ENCODE measurements around the gene PAMR1.

Gene PAMR1

DNA sequence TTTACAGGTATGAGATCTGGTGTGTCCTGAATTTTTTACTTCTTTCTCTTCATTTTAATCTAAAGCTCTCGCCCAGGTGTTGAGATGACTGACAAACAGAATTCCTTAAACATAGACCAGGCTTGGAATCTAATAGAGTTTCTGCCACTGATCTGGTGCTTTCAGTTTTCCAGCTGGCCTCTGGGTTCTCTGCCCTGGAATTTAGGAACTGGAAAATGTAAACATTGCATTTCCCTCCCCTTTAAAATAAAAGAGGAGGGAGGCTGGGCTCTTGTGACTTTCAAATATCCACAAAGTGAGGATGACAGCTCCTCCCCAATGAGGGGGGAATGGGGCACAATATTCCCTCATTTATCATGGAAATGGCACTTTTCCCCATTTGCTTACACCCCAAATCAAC, 5.0 kb downstream of the PAMR1 start:
- H3K9me3 ChIP-seq (ENCODE audit: control insufficient read depth, insufficient read depth, low read length), result no peaks in the 10 kb centered on the region
- peaks cover 10% of the 10 kb centered on the region for H3K27me3 ChIP-seq (ENCODE audit: control insufficient read depth, insufficient read depth, low read length)
- no peak overlapping the region for H3K4me3 ChIP-seq (ENCODE audit: low read depth, low read length)
- H3K36me3 ChIP-seq (ENCODE audit: control insufficient read depth, insufficient read depth, low read length), result no peaks in the 10 kb centered on the region
- H3K9ac ChIP-seq (ENCODE audit: low read depth, low read length), result no peak overlapping the region
- no peaks in the 10 kb centered on the region for H3K4me1 ChIP-seq (ENCODE audit: control insufficient read depth, insufficient read depth, low read length)

DNA sequence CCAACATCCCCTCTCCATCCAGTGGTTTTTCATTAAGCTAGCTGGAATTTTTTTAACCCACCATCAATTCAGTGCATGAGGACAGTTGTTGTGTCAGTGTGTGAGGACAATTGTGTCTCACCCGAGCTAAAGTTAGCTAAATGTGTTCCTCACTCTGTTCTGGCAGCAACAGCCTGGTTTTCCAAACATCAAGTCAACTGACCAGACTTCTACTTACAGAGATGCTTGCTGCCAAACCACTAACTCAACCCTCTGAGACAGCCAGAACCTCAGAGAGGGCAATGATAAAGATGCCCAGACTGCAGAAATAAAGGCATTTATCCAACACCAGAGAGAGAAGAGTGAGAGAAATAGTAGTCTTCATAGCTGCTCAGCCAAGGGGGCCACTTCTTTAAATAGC, 6.7 kb downstream of the PAMR1 start:
- Histone ChIP-seq H3K27me3 (ENCODE audit: control insufficient read depth, insufficient read depth, low read length) (no peaks in the 10 kb centered on the region), H3K9me3 (ENCODE audit: control insufficient read depth, insufficient read depth, low read length) (no peaks in the 10 kb centered on the region), H3K9ac (ENCODE audit: low read depth, low read length) (no peak overlapping the region), H3K36me3 (ENCODE audit: control insufficient read depth, insufficient read depth, low read length) (no peaks in the 10 kb centered on the region), H3K4me3 (ENCODE audit: low read depth, low read length) (no peak overlapping the region), H3K4me1 (ENCODE audit: control insufficient read depth, insufficient read depth, low read length) (no peaks in the 10 kb centered on the region)

- Histone ChIP-seq H3K4me3 (ENCODE audit: low read depth, low read length) (no peak overlapping the region), H3K9ac (ENCODE audit: low read depth, low read length) (no peak overlapping the region), H3K27me3 (ENCODE audit: control insufficient read depth, insufficient read depth, low read length) (no peaks in the 10 kb centered on the region), H3K36me3 (ENCODE audit: control insufficient read depth, insufficient read depth, low read length) (no peaks in the 10 kb centered on the region), H3K4me1 (ENCODE audit: control insufficient read depth, insufficient read depth, low read length) (no peaks in the 10 kb centered on the region), H3K9me3 (ENCODE audit: control insufficient read depth, insufficient read depth, low read length) (no peaks in the 10 kb centered on the region)
Measured at GRCh38 chr11:35517481-35517880, 7.9 kb downstream of the PAMR1 start.

GRCh38 chr11:35516403-35516802, 9.0 kb downstream of the PAMR1 start:
- H3K4me3 ChIP-seq (ENCODE audit: low read depth, low read length), result no peak overlapping the region
- H3K36me3 ChIP-seq (ENCODE audit: control insufficient read depth, insufficient read depth, low read length), result no peaks in the 10 kb centered on the region
- H3K4me1 ChIP-seq (ENCODE audit: control insufficient read depth, insufficient read depth, low read length), result no peaks in the 10 kb centered on the region
- no peak overlapping the region for H3K9ac ChIP-seq (ENCODE audit: low read depth, low read length)
- no peaks in the 10 kb centered on the region for H3K9me3 ChIP-seq (ENCODE audit: control insufficient read depth, insufficient read depth, low read length)
- no peaks in the 10 kb centered on the region for H3K27me3 ChIP-seq (ENCODE audit: control insufficient read depth, insufficient read depth, low read length)

GRCh38 chr11:35515224-35515623, 10.2 kb downstream of the PAMR1 start:
- no peaks in the 10 kb centered on the region for H3K36me3 ChIP-seq (ENCODE audit: control insufficient read depth, insufficient read depth, low read length)
- no peaks in the 10 kb centered on the region for H3K4me1 ChIP-seq (ENCODE audit: control insufficient read depth, insufficient read depth, low read length)
- no peak overlapping the region for H3K4me3 ChIP-seq (ENCODE audit: low read depth, low read length)
- no peak overlapping the region for H3K9ac ChIP-seq (ENCODE audit: low read depth, low read length)
- H3K27me3 ChIP-seq (ENCODE audit: control insufficient read depth, insufficient read depth, low read length), result no peaks in the 10 kb centered on the region
- no peaks in the 10 kb centered on the region for H3K9me3 ChIP-seq (ENCODE audit: control insufficient read depth, insufficient read depth, low read length)

DNA sequence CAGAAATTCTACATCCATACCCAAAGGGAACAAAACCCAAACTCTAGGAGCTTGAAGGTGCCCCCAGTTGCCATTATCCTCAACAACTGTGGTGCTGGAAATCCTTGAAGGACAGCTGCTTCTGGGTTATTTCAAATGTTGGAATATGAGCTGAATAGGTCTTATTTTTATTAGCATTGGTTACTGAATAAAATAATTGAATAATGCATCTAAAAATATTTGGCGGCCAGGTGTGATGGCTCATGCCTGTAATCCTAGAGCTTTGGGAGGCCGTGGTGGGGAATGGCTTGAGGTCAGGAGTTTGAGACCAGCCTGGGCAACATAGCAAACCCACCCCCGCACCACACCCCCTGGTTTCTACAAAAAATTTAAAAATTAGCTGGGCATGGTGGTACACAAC, 10.9 kb downstream of the PAMR1 start:
- H3K36me3 ChIP-seq (ENCODE audit: control insufficient read depth, insufficient read depth, low read length), result no peaks in the 10 kb centered on the region
- no peaks in the 10 kb centered on the region for H3K9me3 ChIP-seq (ENCODE audit: control insufficient read depth, insufficient read depth, low read length)
- no peaks in the 10 kb centered on the region for H3K27me3 ChIP-seq (ENCODE audit: control insufficient read depth, insufficient read depth, low read length)
- no peak overlapping the region for H3K4me3 ChIP-seq (ENCODE audit: low read depth, low read length)
- H3K9ac ChIP-seq (ENCODE audit: low read depth, low read length), result no peak overlapping the region
- no peaks in the 10 kb centered on the region for H3K4me1 ChIP-seq (ENCODE audit: control insufficient read depth, insufficient read depth, low read length)

DNA sequence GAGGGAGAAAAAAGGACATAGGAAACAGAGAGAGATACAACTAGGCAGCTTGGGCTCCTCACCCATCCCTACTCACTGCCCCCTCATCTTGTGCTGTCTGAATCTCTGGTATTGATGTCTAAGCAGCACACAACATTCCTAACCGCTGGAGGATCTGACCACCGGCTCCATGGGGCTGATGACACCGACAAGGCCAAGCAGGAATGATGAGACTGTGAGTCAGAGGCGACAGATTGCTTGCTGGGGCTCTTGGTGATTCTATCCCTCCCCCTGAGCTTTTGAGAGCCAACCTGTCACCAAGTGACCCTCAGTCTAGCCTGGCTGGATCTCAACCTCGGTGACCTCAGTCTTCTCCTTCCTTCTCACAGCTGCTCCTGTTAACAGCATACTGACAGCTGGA, 13.8 kb downstream of the PAMR1 start:
- no peak overlapping the region for H3K9ac ChIP-seq (ENCODE audit: low read depth, low read length)

DNA sequence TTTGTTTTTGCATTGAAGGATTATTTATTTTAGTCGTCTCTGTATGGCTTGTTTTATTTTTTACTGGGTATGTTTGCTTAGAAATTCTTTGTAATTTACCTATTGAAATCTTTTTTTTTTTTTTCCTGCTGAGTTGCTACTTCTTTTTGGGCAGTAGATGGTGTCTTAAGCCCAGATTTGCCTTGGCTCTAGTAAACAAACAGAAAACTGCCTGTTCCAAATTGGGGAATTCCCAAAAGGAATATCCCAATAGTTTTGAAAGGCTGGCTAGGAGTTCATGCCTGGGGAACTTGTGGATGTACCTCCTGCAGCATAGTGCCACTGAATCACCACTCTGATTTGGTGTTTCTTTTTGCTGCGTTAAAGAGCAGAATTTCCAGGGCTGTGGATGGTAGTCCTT, 17.7 kb downstream of the PAMR1 start:
- H3K27me3 ChIP-seq (ENCODE audit: control insufficient read depth, insufficient read depth, low read length), result no peaks in the 10 kb centered on the region
- H3K4me3 ChIP-seq (ENCODE audit: low read depth, low read length), result no peak overlapping the region
- H3K4me1 ChIP-seq (ENCODE audit: control insufficient read depth, insufficient read depth, low read length), result no peaks in the 10 kb centered on the region
- H3K9me3 ChIP-seq (ENCODE audit: control insufficient read depth, insufficient read depth, low read length), result peaks cover 5% of the 10 kb centered on the region
- H3K9ac ChIP-seq (ENCODE audit: low read depth, low read length), result no peak overlapping the region
- H3K36me3 ChIP-seq (ENCODE audit: control insufficient read depth, insufficient read depth, low read length), result no peaks in the 10 kb centered on the region

More for the DNA sequence above, 13.8 kb downstream of the PAMR1 start:
- Histone ChIP-seq H3K9me3 (ENCODE audit: control insufficient read depth, insufficient read depth, low read length) (peaks cover 5% of the 10 kb centered on the region), H3K4me1 (ENCODE audit: control insufficient read depth, insufficient read depth, low read length) (no peaks in the 10 kb centered on the region), H3K27me3 (ENCODE audit: control insufficient read depth, insufficient read depth, low read length) (no peaks in the 10 kb centered on the region), H3K36me3 (ENCODE audit: control insufficient read depth, insufficient read depth, low read length) (no peaks in the 10 kb centered on the region), H3K4me3 (ENCODE audit: low read depth, low read length) (no peak overlapping the region)

- Histone ChIP-seq H3K9ac (ENCODE audit: low read depth, low read length) (no peak overlapping the region), H3K4me3 (ENCODE audit: low read depth, low read length) (no peak overlapping the region), H3K36me3 (ENCODE audit: control insufficient read depth, insufficient read depth, low read length) (no peaks in the 10 kb centered on the region), H3K4me1 (ENCODE audit: control insufficient read depth, insufficient read depth, low read length) (no peaks in the 10 kb centered on the region), H3K27me3 (ENCODE audit: control insufficient read depth, insufficient read depth, low read length) (no peaks in the 10 kb centered on the region), H3K9me3 (ENCODE audit: control insufficient read depth, insufficient read depth, low read length) (no peaks in the 10 kb centered on the region)
Measured at GRCh38 chr11:35501776-35502175, 23.6 kb downstream of the PAMR1 start.

- H3K4me3 ChIP-seq (ENCODE audit: low read depth, low read length), result no peak overlapping the region
- H3K9me3 ChIP-seq (ENCODE audit: control insufficient read depth, insufficient read depth, low read length), result no peaks in the 10 kb centered on the region
- H3K27me3 ChIP-seq (ENCODE audit: control insufficient read depth, insufficient read depth, low read length), result no peaks in the 10 kb centered on the region
- H3K9ac ChIP-seq (ENCODE audit: low read depth, low read length), result no peak overlapping the region
- H3K4me1 ChIP-seq (ENCODE audit: control insufficient read depth, insufficient read depth, low read length), result no peaks in the 10 kb centered on the region
- no peaks in the 10 kb centered on the region for H3K36me3 ChIP-seq (ENCODE audit: control insufficient read depth, insufficient read depth, low read length)
Measured at GRCh38 chr11:35500744-35501143, 24.7 kb downstream of the PAMR1 start.

GRCh38 chr11:35496416-35496815, 29.0 kb downstream of the PAMR1 start:
- Histone ChIP-seq H3K4me3 (ENCODE audit: low read depth, low read length) (no peak overlapping the region), H3K4me1 (ENCODE audit: control insufficient read depth, insufficient read depth, low read length) (no peaks in the 10 kb centered on the region), H3K9ac (ENCODE audit: low read depth, low read length) (no peak overlapping the region), H3K9me3 (ENCODE audit: control insufficient read depth, insufficient read depth, low read length) (no peaks in the 10 kb centered on the region), H3K27me3 (ENCODE audit: control insufficient read depth, insufficient read depth, low read length) (no peaks in the 10 kb centered on the region), H3K36me3 (ENCODE audit: control insufficient read depth, insufficient read depth, low read length) (no peaks in the 10 kb centered on the region)

DNA sequence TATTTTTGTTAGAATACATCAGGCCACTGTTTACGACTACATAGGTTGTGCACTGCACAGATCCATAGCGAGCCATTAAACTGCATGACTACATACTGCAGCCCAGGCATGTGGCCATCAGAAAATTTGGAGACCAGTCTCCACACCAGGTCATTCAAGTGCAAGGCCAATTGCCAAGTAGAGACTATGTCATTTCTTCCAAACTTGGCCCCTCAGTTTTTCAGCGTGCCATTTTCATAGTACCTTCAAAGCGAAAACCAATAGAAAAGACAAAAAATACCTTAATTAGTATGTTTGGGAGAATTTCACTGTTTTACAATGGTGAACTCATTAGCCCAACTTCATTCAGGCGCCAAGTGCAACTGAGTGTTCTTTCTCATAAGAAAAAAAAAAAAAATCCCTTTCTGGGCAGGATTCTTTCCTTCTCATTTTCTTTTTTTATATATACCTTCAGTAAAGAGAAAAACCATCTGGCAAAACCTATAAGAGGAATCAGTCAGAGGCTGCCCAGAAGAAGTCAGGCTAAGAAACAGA, 30.4 kb downstream of the PAMR1 start:
- Histone ChIP-seq H3K4me1 (ENCODE audit: control insufficient read depth, insufficient read depth, low read length) (no peaks in the 10 kb centered on the region), H3K36me3 (ENCODE audit: control insufficient read depth, insufficient read depth, low read length) (no peaks in the 10 kb centered on the region), H3K27me3 (ENCODE audit: control insufficient read depth, insufficient read depth, low read length) (no peaks in the 10 kb centered on the region), H3K9ac (ENCODE audit: low read depth, low read length) (no peak overlapping the region), H3K9me3 (ENCODE audit: control insufficient read depth, insufficient read depth, low read length) (no peaks in the 10 kb centered on the region), H3K4me3 (ENCODE audit: low read depth, low read length) (no peak overlapping the region)
